ENCODE results near the gene PIEZO1.

Gene PIEZO1

GRCh38 chr16:88715312-88716190 is 69.5 kb downstream of the PIEZO1 start:
- H3K4me3 ChIP-seq (ENCODE audit: low read depth, low read length): no peak overlapping the region

GRCh38 chr16:88714420-88715302 is 70.4 kb downstream of the PIEZO1 start:
- no peak for DNase-seq (ENCODE audit: low read depth)
- TF ChIP-seq CTCF (IDR thresholded peaks at IDR 0.05; ENCODE audit: low read depth, low read length, missing control alignments): no peak
- H3K4me3 ChIP-seq (ENCODE audit: low read depth, low read length): no peak overlapping the region

More at GRCh38 chr16:88715312-88716190, 69.5 kb downstream of the PIEZO1 start:
- no peak for TF ChIP-seq CTCF (IDR thresholded peaks at IDR 0.05; ENCODE audit: low read depth, low read length, missing control alignments)
- no peak for DNase-seq (ENCODE audit: low read depth)

GRCh38 chr16:88713568-88714419 is 71.2 kb downstream of the PIEZO1 start:
- TF ChIP-seq CTCF (IDR thresholded peaks at IDR 0.05; ENCODE audit: low read depth, low read length, missing control alignments): no peak
- no peak for DNase-seq (ENCODE audit: low read depth)
- no peak overlapping the region for H3K4me3 ChIP-seq (ENCODE audit: low read depth, low read length)

- no peak for DNase-seq (ENCODE audit: low read depth)
- TF ChIP-seq CTCF (IDR thresholded peaks at IDR 0.05; ENCODE audit: low read depth, low read length, missing control alignments): no peak
- no peak overlapping the region for H3K4me3 ChIP-seq (ENCODE audit: low read depth, low read length)
These were observed 72.0 kb downstream of the PIEZO1 start for GRCh38 chr16:88713054-88713453.

GRCh38 chr16:88712362-88712979 is 72.5 kb downstream of the PIEZO1 start:
- DNase-seq (ENCODE audit: low read depth): no peak
- no peak for TF ChIP-seq CTCF (IDR thresholded peaks at IDR 0.05; ENCODE audit: low read depth, low read length, missing control alignments)
- no peak overlapping the region for H3K4me3 ChIP-seq (ENCODE audit: low read depth, low read length)

- TF ChIP-seq CTCF (IDR thresholded peaks at IDR 0.05; ENCODE audit: low read depth, low read length, missing control alignments): no peak
- no peak for DNase-seq (ENCODE audit: low read depth)
- no peak overlapping the region for H3K4me3 ChIP-seq (ENCODE audit: low read depth, low read length)
These were observed 73.2 kb downstream of the PIEZO1 start for GRCh38 chr16:88711750-88712340.
